GM10266 (cell line): ENCODE data around the gene OR6B3.
A peak's percentile ranks its signal among the peaks of the same experiment; 100 is the strongest.

ENCODE experiments used
- DNase-seq: peaks from one replicate; pipeline ENCODE4 v3.0.0; 2012; ENCODE audit errors: extremely low spot score
- TF ChIP-seq, protein P1 (sequence below): IDR thresholded peaks from 2 replicates; pipeline ENCODE4 v1.5.1; 2012; ENCODE audit warnings: mild to moderate bottlenecking, low read depth; ENCODE audit not compliant: control insufficient read depth, insufficient read depth; ENCODE audit errors: missing control alignments

OR6B3 gene

DNA sequence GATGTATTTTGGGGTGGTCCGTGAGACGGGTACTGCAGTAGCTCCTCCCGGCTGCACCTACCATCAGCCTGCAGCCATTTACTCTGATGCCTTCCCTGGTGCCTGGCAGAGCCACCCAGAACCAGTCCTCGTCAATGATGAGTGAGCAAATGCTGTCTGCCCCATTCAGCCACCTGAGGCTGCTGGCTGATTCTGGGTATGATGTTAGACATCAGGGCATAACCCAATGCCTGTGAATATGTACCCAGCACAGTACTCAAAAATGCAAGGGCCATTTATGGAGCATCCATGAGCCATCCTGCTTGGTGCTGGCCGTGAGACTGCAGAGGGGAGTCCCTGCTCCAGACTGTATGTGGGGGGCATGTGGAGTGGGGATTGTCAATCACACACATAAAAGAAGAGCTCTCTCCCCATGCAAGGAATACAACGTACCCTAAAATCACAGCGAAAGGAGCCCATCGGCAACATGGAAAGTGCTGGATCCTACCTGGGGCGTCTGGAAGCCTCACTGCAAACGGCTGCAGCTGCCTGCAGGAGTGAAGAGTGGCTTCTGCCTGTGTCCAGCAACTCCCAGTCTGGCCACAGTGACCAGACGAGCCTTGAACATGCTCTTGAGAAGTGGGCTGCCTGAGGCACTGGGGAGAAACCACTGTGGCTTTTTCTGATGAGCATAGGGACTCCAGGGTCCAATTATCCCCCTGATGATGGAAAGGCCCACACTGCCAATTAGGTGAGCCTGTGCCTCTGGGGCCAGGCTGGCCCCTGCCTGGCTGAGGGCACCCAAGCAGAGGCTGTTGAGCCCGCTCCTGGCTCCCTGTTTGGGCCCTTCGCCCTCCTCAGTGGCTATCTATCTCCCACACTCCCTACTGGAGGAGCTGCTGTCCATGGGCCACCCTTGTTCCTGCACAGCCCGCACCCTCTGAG lies 20.7 kb downstream of the OR6B3 start:
- no peak for DNase-seq
- TF ChIP-seq, protein P1, sequence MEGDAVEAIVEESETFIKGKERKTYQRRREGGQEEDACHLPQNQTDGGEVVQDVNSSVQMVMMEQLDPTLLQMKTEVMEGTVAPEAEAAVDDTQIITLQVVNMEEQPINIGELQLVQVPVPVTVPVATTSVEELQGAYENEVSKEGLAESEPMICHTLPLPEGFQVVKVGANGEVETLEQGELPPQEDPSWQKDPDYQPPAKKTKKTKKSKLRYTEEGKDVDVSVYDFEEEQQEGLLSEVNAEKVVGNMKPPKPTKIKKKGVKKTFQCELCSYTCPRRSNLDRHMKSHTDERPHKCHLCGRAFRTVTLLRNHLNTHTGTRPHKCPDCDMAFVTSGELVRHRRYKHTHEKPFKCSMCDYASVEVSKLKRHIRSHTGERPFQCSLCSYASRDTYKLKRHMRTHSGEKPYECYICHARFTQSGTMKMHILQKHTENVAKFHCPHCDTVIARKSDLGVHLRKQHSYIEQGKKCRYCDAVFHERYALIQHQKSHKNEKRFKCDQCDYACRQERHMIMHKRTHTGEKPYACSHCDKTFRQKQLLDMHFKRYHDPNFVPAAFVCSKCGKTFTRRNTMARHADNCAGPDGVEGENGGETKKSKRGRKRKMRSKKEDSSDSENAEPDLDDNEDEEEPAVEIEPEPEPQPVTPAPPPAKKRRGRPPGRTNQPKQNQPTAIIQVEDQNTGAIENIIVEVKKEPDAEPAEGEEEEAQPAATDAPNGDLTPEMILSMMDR: no peak

DNA sequence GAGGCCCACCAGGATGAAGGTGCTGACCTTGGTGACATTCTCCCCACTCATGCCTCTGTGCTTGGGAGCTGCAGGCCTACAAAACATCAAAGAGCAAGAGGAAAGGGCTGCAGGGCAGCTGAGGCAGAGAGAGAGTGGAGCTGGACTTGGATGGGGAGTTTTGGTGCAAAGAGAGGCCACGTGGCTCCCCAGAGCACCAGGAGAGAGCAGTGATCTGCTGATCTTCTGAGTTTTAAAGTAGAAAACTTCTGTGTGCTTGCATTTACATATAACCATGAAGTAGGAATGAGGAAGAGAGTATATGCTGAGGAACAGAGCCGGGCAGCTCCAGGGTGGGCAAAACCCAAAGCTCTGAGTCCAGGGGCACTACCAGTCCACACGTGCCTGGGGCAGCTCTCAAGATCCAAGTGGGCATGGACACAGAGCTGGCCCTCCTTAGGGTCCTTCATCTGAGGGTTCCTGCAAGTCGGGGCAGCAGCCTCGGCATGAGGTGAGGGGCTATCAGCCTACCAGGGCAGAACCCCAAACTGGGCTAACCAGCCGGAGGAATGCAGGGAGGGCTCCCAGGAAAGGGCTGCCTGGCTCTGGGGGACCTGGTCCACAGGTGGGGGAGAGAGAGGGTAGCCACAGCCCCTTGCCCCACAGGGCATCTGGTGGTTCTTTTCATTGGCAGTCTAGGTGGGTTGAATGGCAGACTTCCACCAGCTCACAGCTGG lies 22.8 kb downstream of the OR6B3 start, which contains the start of gene OR6B2:
TSS of gene OR6B2 (minus strand) at position 51 of the 716 bp plus-strand sequence. CDS start at position 51, 0 bp downstream.
- no peak for DNase-seq
- TF ChIP-seq, protein P1: no peak

DNA sequence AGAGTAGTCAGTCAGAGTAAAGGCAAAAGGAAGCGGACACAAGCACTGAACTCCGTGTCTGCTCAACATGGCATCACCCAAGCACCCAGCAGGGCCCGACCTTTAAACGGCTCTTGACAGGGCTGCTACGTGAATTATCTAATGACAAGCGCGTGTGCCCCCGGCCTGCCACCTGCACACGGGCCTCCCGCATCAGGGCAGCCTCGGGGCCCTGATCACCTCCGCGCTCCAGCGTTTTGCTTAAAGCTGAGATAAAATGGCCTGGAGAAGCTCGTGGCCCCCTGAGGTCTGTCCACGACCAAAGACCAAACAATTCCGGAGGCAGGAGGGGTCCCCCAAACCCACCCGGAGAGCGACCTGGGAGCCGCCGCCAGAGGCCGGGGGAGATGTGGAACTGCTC lies 28.6 kb downstream of the OR6B3 start:
- no peak for DNase-seq
- TF ChIP-seq, protein P1: no peak

- TF ChIP-seq, protein P1: no peak
- no peak for DNase-seq
These were observed 29.5 kb downstream of the OR6B3 start for GRCh38 chr2:240023792-240024191.

DNA sequence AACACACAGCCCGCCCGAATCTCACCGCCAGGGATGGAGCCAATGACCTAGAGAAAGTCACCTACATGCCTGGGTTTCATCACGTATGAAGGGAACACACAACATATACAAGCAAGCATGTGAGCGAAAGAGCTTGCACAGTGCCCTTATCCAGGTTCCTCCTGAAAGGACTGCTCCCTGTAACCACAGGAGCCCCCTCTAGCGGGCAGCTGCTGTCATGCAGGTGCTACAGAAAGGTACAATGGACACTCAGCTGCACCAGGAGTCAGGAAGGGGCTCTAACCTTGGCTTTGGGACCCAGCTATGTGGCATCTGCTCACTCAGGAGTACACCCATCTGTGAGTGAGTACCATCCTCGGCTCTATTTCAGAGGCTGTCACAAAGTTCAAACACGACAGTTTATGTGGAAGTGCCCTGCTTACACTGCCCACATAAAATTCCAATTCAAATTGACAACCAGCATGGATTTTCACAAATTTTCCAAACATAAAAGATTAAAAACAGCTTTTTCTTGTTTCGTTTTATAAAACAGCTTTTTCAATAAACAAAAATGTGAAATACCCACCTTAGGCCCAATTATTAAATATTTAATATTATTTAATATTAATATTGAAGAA lies 31.7 kb downstream of the OR6B3 start:
- TF ChIP-seq, protein P1: peak; percentile 80
- DNase-seq: peak; percentile 81

DNA sequence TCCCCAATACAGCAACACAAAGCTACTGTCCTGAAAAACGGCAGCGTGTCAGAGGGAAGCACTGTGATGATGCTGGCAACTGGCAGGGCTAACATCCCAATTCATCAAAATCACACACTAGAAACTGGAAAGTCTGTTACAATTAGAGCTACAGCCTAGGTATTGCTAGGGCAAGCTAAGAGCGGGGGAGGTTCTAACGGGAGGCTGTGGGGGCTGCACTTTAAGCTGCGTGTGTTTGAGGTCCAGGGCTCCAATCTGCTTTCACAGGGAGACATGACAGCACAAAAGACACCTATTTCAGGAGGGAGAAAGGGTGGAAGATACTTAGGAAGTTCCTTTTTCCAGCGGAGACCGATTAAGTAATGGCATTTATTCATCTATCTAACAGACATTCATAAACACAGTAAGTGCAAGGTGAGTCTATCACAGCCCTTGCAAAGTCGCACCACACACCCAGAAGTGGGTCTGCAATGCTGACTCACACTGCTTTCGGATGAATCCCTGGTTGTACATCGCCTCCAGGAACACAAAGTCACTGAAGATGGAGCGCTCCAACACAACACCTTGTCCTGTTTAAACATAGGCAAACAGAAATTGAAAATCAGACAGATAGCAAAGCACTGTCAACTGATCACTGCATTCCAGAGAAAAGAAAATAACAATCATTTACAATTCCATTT lies 35.1 kb downstream of the OR6B3 start:
- TF ChIP-seq, protein P1: no peak
- DNase-seq: no peak
